ENCODE data around the gene WDR48.
A peak's percentile ranks its signal among the peaks of the same experiment; 100 is the strongest.

Gene WDR48

DNA sequence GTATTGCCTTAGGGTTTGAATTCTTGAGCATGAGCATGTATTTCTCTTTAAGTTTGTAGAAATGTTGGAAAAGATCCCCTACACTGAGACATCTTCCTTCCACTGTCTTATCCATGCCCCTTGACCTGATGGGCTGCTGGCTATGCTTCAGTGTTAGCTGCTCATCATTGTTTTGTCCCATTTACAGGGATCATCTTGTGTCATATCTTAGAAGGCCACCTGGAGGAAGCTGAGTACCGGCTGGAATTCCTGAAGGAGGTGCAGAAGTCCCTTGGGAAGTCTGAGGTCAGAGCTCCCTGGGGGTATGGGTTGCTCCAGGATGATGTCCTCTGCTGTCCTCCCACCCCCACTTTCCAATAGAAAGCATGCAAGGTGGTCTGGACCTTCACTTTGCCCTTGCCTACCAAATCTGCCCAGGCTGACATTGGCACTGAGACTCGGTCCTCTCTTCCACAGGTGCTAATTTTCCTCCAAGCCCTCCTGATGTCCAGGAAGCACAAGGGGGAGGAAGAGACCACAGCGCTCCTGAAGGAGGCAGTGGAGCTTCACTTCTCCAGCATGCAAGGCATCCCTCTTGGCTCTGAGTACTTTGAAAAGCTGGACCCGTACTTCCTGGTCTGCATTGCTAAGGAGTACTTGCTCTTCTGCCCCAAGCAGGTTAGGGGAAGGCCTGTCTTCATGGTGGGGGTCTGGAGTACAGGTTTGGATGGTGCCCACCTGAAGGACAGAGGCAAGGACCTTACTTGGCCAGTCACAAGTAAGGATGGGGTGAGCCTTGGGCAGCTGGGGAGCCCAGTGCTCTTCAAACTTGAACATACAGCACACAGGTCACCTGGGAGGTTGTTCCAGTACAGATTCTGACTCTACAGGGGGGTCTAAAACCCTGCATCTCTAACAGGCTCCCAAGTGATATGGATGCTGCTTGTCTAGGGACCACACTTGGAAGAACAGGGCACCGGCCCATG, 73.3 kb downstream of the WDR48 start:
- DNase-seq: no peak

GRCh38 chr3:39125841-39126500, 74.2 kb downstream of the WDR48 start:
- no peak for DNase-seq

- DNase-seq: peak; percentile 50
Measured at GRCh38 chr3:39126532-39127071, 74.8 kb downstream of the WDR48 start.

GRCh38 chr3:39127269-39127907, 75.6 kb downstream of the WDR48 start:
- DNase-seq: no peak

DNA sequence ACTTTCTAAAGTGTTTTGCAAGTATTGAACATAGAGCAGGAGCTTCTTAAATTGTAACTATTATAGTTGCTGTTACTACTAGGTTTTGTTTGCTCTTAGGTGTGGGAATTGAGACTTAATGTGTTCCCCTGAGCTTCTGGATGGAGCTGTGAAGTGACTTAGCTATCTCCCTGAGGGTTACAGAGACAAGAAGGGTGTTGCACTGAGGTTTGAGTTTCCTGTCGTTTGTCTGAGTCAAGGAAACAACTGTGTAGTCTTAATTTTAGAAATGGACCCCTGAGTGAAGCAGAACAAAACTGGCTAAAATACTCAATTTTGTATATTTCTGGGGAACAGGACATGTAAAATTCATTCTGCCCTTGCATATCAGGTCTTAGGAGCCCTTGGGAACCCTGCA, 76.1 kb downstream of the WDR48 start:
- no peak for DNase-seq

- no peak for DNase-seq
Measured at GRCh38 chr3:39128951-39129350, 77.1 kb downstream of the WDR48 start.

GRCh38 chr3:39130026-39130425, 78.2 kb downstream of the WDR48 start:
- DNase-seq: no peak

- DNase-seq: no peak
Measured at GRCh38 chr3:39130693-39131265, 79.0 kb downstream of the WDR48 start.

DNA sequence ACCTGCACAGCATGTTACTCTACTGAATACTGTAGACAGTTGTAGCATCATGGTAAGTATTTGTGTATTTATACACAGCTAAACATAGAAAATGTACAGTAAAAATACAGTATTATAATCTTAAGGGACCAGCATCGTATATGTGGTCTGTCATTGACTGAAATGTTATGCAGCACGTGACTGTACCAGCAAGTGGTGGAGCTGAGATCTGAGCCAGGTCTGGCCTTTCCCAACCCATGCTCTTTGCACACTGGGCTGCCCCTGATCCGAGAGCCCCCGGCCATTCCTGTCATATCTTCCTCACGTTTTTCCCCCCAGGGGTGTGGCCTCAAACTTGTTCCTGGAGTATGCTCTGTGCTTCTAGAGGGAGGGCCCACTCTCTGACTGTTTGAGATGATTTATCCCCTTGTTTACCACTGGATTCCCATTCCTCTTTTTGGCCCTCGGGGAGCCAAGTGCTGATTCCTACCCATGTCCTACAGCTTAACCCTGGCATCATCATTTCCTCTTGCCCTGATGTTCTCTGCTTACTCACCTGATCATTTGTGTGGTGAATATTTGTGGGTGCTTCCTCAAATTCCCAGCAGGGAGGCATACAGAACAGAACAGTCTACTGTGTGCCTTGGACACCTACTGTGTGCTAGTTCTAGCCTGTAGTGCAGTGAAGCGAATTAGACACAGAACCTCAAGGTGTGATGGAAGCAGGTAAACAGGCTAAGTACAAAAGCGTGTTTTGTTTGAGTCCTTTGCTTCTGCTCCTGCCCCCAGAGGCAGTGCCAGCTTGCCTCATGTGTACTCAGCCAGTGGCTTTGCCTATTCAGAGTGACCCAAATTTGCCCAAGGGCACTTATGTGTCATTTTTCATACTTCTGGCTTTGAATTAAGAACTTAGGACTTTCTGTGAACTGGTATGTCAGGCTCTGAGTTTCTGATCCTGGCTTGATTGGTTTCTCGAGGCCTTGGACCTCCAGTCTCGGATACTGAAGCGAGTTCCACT, 80.6 kb downstream of the WDR48 start:
- DNase-seq: no peak

GRCh38 chr3:39133093-39133490, 81.3 kb downstream of the WDR48 start:
- DNase-seq: no peak

DNA sequence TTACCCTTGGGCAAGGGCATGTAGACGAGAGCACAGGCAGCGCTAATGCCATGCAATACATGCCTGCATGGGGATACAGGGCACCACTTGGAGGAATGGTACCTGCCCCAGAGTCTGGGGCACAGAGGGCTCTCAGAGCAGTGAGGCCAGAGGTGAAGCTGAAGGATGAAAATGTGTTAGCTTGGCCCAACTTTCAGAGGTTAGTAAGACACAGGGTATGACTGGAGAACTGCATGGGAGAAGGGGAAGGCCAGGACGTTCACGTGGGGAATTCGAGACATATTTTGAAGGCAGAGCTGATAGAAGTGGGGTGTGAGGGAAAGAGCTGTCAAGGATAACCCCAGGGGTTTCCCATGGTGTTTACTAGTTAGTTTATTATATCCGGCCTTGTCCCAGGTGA, 82.0 kb downstream of the WDR48 start:
- no peak for DNase-seq

DNA sequence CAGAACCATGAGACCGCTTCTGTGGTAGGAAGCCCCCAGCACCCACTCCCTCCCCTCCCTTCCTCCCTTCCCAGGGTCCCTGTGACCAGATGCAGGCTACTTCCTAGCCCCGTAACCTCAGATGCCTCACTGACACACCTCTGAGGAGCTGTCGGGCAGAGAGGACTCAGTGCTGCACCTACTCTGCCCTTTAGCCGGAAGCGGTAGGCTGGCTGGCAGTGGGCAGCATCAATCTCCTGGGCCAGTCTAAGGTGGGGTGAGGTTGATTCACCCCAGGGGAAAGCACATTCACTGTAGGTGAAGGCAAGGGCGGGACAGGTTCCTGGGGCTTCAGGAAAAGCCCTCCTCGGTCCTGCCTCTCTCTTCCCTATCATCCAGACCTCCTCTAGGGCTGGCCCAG, 82.5 kb downstream of the WDR48 start:
- DNase-seq: no peak

DNA sequence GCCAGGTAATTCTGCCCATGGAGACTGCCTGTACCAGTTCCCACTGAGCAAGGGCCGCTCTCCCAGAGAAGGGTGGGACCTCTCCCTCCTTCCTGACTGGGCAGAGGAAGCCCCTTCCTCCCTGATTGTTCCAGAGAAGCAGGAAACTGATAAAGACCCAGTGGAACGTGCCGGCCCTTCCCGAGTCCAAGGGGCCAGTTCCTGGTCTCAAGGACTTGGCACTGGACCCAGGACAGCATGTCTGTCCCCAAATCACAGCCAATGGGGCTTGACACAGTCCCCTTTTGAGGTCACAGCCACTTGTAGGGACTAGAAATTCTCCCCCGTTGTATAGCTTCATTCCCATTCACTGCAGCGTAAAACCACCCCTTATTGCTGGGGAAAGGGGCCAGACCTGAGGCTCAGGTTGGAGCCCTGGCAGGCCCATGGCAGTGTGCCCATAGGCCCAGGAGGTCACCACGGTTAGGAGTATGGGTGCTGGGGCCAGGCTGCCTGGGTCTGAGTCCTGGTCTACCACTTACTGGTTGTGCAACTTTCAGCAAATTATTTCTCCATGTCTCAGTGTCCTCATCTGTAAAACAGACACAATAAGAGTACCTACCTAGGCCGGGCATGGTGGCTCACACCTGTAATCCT, 83.5 kb downstream of the WDR48 start:
- DNase-seq: no peak

DNA sequence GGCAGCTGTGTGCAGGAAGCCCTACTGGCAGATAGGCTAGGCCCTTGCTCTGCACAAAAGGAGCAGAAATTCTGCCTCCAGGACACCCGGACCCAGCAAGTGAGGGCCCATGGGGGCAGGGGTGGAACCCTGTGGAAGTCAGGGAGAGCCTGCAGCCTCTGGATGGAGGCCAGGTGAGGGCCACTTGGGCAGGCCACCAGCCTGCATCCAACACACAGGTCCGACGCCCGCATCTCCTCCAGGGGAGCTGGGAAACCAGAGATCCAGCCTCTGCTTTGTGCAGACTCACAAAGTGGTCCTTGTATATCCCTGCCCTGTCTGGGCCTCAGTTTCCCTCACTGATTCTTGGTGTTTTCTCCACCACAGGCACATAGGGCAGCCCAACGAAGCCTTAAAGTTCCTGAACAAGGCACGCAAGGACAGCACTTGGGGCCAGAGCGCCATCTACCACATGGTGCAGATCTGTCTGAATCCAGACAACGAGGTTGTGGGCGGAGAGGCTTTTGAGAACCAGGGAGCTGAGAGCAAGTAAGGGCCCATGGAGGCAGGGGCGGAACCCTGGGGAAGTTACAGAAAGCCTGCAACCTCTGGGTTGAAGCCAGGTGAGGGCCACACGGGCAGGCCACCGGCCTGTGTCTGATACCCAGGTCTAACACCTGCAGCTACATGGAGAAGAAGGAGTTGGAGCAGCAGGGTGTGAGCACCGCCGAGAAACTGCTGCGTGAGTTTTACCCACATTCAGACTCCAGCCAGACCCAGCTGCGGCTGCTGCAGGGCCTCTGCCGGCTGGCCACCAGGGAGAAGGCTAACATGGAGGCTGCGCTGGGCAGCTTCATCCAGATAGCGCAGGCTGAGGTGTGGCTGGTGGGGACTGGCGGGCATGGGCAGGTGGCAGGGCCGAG, 85.0 kb downstream of the WDR48 start:
- DNase-seq: no peak

DNA sequence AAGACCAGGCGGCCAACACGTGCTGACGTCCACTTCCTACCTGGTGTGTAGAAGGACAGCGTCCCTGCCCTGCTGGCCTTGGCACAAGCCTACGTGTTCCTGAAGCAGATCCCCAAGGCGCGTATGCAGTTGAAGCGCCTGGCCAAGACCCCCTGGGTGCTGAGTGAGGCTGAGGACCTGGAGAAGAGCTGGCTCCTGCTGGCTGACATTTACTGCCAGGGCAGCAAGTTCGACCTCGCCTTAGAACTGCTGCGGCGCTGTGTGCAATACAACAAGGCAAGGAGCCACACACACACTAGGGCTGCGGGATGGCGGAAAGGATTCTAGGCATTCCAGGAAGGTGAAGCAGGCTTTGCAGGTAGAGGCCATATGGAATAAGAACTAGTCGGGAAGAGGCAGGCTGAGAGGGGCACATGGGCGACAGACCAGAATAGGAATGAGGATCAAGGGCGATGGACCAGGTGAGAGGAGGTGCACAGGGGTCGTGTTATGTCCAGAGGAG, 85.7 kb downstream of the WDR48 start:
- DNase-seq: no peak

DNA sequence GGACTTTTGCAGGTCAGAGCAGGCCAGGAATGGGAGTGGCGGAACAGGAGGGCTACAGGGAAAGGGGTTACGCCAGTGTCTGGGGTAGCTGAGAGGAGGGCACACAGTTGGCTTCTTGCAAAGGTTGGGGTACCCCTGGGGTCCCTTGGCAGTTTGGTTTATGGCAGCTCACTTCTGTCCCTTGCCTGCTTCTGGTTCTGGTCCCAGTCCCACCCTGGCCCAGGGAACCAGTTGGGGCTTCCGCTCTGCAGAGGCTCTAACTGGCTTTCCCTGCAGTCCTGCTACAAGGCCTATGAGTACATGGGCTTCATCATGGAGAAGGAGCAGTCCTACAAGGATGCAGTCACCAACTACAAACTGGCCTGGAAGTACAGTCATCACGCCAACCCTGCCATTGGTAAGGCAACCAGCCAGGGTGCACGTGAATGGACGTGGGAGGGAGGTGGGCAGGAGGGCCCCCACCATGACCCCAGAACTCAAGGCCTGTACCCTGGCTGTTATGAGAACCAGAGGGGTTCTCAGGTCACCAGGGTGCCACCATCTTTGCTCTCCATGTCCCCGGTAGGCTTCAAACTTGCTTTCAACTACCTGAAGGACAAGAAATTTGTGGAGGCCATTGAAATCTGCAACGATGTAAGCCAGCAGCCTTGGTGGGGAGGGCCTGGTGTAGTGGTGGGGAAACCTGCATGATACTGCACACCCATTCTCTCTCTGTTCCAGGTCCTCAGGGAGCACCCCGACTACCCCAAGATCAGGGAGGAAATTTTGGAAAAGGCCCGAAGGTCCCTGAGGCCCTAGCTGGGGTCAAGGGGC, 86.4 kb downstream of the WDR48 start:
- no peak for DNase-seq

DNA sequence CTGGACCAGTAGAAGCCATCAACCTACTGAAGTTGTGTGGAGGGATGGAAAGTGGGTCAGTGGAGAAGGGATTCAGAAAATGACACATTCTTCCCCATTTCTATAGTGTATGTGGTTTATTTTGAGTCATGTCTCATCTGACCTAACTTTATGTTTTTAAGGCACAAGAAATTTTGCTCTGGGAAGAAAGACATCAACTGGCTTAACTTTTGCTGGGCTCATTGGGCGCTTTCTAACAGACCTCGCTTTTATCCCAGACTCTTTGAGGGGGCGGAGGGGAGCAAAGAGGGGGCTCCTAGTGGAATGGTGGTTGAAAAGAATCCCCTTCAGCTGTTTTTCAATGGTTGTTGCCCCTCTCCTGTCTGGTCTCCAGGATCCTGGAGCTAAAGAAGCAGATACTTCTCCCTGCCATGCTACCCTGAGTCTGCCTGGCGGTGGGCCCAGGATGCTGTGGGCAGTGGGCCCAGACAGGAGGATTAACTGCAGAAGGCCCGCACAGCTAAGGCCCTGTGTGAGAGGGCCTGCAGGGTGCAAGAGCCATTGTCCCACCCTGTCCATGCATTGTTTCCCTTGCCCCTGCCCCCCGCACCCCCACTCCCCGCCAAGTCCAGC, 87.1 kb downstream of the WDR48 start:
- DNase-seq: no peak

GRCh38 chr3:39139442-39139841, 87.6 kb downstream of the WDR48 start:
- DNase-seq: no peak

Data from activated CD4-positive, alpha-beta T cell treated with anti-CD3 and anti-CD28 coated beads for 48 hours (primary cell).